ENCODE data around the gene CPSF2.

DNA sequence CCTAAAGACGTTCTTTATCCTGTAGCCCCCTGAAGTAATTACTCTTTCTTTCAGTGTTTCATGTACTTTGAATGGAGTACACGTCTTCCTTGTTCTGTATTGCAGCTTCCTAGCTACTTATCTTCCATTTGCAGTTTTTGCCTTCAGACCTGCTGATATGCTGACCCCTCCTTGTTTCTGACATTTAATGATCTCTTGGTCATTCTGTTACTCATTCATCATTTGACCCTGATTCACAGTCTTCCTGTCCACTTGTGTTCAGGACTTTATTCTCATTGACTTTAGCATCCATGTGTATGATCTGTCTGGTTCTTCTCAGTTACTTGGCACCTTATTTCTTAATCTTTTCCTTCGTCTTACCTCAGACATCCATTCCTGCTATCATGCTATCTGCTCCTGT, 22.2 kb downstream of the CPSF2 start:
- TF ChIP-seq, protein P1, sequence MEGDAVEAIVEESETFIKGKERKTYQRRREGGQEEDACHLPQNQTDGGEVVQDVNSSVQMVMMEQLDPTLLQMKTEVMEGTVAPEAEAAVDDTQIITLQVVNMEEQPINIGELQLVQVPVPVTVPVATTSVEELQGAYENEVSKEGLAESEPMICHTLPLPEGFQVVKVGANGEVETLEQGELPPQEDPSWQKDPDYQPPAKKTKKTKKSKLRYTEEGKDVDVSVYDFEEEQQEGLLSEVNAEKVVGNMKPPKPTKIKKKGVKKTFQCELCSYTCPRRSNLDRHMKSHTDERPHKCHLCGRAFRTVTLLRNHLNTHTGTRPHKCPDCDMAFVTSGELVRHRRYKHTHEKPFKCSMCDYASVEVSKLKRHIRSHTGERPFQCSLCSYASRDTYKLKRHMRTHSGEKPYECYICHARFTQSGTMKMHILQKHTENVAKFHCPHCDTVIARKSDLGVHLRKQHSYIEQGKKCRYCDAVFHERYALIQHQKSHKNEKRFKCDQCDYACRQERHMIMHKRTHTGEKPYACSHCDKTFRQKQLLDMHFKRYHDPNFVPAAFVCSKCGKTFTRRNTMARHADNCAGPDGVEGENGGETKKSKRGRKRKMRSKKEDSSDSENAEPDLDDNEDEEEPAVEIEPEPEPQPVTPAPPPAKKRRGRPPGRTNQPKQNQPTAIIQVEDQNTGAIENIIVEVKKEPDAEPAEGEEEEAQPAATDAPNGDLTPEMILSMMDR (IDR thresholded peaks at IDR 0.05; ENCODE audit: low read depth, low read length, poor library complexity, severe bottlenecking), result no peak
- TF ChIP-seq EZH2phosphoT487 (IDR thresholded peaks at IDR 0.05; ENCODE audit: borderline replicate concordance, low read length), result no peak
